HEK293T (cell line): ENCODE results near the gene AAK1.

ENCODE experiments used
- CTCF ChIA-PET: fragments of 350-600 bp; formaldehyde crosslinking; extraction: SDS; loops from one replicate; lab custom pipeline; 2021; ENCODE audit warnings: antibody characterized with exemption, inconsistent platforms; lab: Yijun Ruan, JAX
- POLR2A ChIA-PET: fragments of 350-600 bp; formaldehyde crosslinking; extraction: SDS; loops from one replicate; lab custom pipeline; 2020; ENCODE audit warnings: antibody characterized with exemption, inconsistent platforms; lab: Yijun Ruan, JAX
- DNase-seq: peaks from one replicate; pipeline ENCODE4 v3.0.0; 2012; ENCODE audit warnings: mixed read lengths; ENCODE audit errors: extremely low spot score
- ARNT ChIP-seq: fragments of 450-650 bp; IDR thresholded peaks from 2 replicates; pipeline ENCODE4 v1.6.1; 2017; ENCODE audit warnings: mild to moderate bottlenecking
- BHLHE40 ChIP-seq: fragments of 450-650 bp; IDR thresholded peaks from 2 replicates; pipeline ENCODE4 v1.6.1; 2016; ENCODE audit warnings: mild to moderate bottlenecking, moderate library complexity, borderline replicate concordance
- CTBP1 ChIP-seq: fragments of 450-650 bp; IDR thresholded peaks from 2 replicates; pipeline ENCODE4 v1.6.1; 2016; ENCODE audit warnings: borderline replicate concordance
- ELF4 ChIP-seq: fragments of 450-650 bp; IDR thresholded peaks from 2 replicates; pipeline ENCODE4 v1.6.1; 2017; ENCODE audit warnings: antibody characterized with exemption
- FOXA1 ChIP-seq: fragments of 450-650 bp; IDR thresholded peaks from 2 replicates; pipeline ENCODE4 v1.6.1; 2016; ENCODE audit warnings: mild to moderate bottlenecking
- FOXK2 ChIP-seq: fragments of 450-650 bp; IDR thresholded peaks from 2 replicates; pipeline ENCODE4 v1.6.1; 2016; ENCODE audit warnings: mild to moderate bottlenecking
- FOXM1 ChIP-seq: fragments of 450-650 bp; IDR thresholded peaks from 2 replicates; pipeline ENCODE4 v1.6.1; 2017; ENCODE audit warnings: mild to moderate bottlenecking, borderline replicate concordance
- HDGF ChIP-seq: fragments of 450-650 bp; IDR thresholded peaks from 2 replicates; pipeline ENCODE4 v1.6.1; 2017; ENCODE audit warnings: antibody characterized with exemption, borderline replicate concordance
- L3MBTL2 ChIP-seq: fragments of 450-650 bp; conservative IDR thresholded peaks from 2 replicates; pipeline ENCODE4 v1.6.1; 2016; ENCODE audit warnings: mild to moderate bottlenecking
- LEF1 ChIP-seq: fragments of 450-650 bp; IDR thresholded peaks from 2 replicates; pipeline ENCODE4 v1.6.1; 2017; ENCODE audit warnings: mild to moderate bottlenecking, borderline replicate concordance
- NFRKB ChIP-seq: fragments of 450-650 bp; IDR thresholded peaks from 2 replicates; pipeline ENCODE4 v1.6.1; 2016; ENCODE audit warnings: mild to moderate bottlenecking, moderate library complexity
- SP1 ChIP-seq: fragments of 450-650 bp; IDR thresholded peaks from 2 replicates; pipeline ENCODE4 v1.6.1; 2017
- SUZ12 ChIP-seq: fragments of 450-650 bp; IDR thresholded peaks from 2 replicates; pipeline ENCODE4 v1.6.1; 2016; ENCODE audit warnings: mild to moderate bottlenecking
- TARDBP ChIP-seq: fragments of 450-650 bp; IDR thresholded peaks from 2 replicates; pipeline ENCODE4 v1.6.1; 2016
- ZNF384 ChIP-seq: fragments of 450-650 bp; IDR thresholded peaks from 2 replicates; pipeline ENCODE4 v1.6.1; 2016
- TF ChIP-seq, protein P1 (sequence below): fragments of 450-650 bp; IDR thresholded peaks from 2 replicates; pipeline ENCODE4 v1.6.1; 2016

Gene AAK1

DNA sequence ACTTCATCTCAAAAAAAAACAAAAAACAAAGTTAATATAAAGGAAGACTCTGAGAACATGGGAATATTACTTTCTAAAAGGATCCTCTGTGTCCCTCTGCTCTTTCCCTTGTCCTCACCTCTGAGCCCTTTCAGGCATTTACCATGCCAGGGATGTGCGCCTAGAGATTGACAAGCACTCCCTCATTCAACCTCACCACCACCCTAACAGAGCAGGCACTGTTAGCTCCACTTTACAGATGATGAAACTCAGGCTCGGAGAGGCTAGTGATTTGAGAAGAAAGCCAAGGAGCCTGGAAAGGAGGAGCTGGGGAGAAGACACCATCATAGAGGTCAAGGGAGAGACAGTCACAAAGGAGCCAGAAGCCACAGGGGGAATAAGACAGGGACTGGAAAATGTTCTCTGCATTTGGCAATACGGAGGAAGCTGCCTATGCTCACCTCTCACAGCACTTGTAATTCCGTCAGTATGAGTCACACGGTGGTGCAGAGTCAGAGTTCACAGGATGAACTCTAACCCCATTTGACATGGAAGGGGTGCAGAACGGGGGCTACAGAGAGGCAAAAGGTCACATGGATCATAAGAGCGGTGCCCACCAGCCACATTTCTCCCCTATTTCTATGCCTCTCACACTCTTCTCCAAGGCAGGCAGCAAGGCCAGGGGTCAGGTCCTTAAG lies 104.5 kb downstream of the AAK1 start:
- ChIA-PET POLR2A (no interaction called here), CTCF (no interaction called here)
- DNase-seq: no peak
- TF ChIP-seq L3MBTL2 (no peak), ARNT (no peak), FOXK2 (no peak), ZNF384 (no peak), HDGF (no peak), ELF4 (no peak), SP1 (no peak), BHLHE40 (no peak), SUZ12 (no peak), LEF1 (no peak), FOXA1 (no peak), FOXM1 (no peak), NFRKB (no peak), TARDBP (no peak), CTBP1 (no peak)
- TF ChIP-seq, protein P1, sequence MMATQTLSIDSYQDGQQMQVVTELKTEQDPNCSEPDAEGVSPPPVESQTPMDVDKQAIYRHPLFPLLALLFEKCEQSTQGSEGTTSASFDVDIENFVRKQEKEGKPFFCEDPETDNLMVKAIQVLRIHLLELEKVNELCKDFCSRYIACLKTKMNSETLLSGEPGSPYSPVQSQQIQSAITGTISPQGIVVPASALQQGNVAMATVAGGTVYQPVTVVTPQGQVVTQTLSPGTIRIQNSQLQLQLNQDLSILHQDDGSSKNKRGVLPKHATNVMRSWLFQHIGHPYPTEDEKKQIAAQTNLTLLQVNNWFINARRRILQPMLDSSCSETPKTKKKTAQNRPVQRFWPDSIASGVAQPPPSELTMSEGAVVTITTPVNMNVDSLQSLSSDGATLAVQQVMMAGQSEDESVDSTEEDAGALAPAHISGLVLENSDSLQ: no peak

GRCh38 chr2:69538249-69538648 lies 105.3 kb downstream of the AAK1 start:
- TF ChIP-seq LEF1 (no peak), HDGF (no peak), ZNF384 (no peak), NFRKB (no peak), FOXM1 (no peak), FOXK2 (no peak), TARDBP (no peak), ELF4 (no peak), SUZ12 (no peak), BHLHE40 (no peak), CTBP1 (no peak), SP1 (no peak), ARNT (no peak)
- POLR2A ChIA-PET: no interaction called here
- CTCF ChIA-PET: no interaction called here
- no peak for DNase-seq

DNA sequence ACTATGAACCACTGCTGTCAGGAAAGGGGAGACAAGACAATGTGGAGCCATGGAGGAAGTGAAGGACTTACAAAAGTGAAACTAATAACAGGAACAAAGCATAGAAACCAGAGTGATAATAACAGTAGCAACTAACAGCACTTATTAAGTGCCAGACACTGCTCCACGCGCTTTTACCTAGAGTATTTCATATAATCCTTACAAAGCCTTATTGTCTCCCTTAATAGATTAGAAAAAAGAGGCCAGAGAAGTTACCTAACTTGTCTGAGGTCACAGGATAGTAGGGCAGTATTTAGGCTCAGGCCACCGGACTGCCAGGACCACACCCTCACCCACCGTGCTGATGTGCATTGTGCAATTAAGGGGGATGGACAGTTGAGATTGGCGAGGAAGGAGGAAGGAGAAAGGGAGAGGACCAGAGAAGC lies 107.7 kb downstream of the AAK1 start:
- TF ChIP-seq FOXA1: no peak
- TF ChIP-seq L3MBTL2: no peak
- TF ChIP-seq FOXK2: no peak
- TF ChIP-seq FOXM1: no peak
- TF ChIP-seq HDGF: no peak
- TF ChIP-seq CTBP1: no peak
- no peak for TF ChIP-seq ELF4
- TF ChIP-seq BHLHE40: no peak
- TF ChIP-seq NFRKB: no peak
- no peak for TF ChIP-seq SUZ12
- TF ChIP-seq TARDBP: no peak
- TF ChIP-seq, protein P1: no peak
- no peak for TF ChIP-seq SP1
- POLR2A ChIA-PET: no interaction called here
- CTCF ChIA-PET: interaction anchor here (0.6 kb wide), 1 partner anchor 9 kb away, joined by 3 read pairs; no protein-coding TSS in a partner anchor
- no peak for DNase-seq

DNA sequence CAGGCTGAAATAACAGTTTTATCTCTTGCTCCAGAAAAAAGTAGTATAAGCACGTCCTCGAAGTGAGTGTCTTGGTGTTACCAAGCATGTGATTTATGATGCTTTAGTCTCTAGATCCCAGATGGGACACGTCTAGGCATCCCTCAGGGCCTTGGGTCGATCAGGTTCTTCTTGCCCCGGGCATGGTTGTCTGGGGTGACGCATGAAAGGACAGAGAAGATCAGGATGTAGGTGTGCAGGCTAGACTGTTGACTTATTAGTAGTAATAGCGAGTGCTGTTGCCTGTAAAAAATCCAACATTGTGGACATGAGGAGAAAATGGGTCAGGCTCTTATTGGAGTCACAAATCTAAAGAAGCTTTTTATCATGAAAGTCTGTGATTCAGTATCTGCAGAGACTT lies 112.4 kb downstream of the AAK1 start:
- no peak for TF ChIP-seq FOXK2
- no peak for TF ChIP-seq SP1
- no peak for TF ChIP-seq ARNT
- TF ChIP-seq TARDBP: no peak
- no peak for TF ChIP-seq FOXA1
- no peak for TF ChIP-seq L3MBTL2
- TF ChIP-seq, protein P1: no peak
- no peak for TF ChIP-seq SUZ12
- TF ChIP-seq BHLHE40: no peak
- no peak for TF ChIP-seq FOXM1
- TF ChIP-seq NFRKB: no peak
- no peak for TF ChIP-seq ZNF384
- TF ChIP-seq LEF1: no peak
- no peak for TF ChIP-seq HDGF
- TF ChIP-seq CTBP1: no peak
- no peak for TF ChIP-seq ELF4
- ChIA-PET POLR2A (no interaction called here), CTCF (no interaction called here)
- no peak for DNase-seq

DNA sequence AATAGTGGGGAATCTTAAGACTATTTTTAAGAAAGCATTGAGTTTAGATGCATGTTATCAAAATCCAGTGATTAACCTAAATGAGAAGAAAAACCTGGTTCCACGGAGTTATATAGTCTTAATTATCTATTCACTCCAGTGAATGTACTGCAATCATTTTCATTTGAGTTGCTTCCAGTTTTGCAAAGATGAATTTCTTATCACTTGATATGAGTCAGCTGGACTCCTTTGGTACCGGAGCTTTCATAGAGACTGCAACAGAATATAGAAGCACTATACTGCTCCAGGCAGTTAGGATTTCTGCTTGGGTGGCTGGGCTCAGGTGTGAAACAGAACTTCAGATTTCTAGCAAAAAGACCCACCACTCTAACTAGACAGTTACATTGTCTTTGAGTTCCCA lies 114.1 kb downstream of the AAK1 start:
- TF ChIP-seq FOXK2 (no peak), SUZ12 (no peak), ELF4 (no peak), LEF1 (no peak), SP1 (no peak), TARDBP (no peak), ARNT (no peak)
- ChIA-PET CTCF (no interaction called here), POLR2A (no interaction called here)
- no peak for DNase-seq

DNA sequence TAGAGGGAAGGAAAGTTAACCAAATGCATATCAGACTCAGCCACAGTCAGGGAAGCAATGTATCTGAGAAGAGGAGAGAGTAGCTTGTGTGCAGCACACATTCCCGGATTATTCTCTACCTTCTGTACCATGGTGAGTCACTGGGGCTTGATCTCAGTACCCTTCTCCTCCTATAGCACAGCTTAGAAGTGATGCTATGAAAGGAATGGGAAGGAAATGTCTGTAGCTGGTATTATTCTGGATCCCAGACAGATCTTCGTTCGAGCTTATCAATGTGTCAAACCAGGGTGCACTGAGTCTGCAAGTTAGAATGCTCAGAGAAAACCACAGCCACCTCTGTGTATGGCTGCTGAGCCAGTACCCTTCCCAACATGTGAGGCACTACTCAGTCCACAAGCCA lies 118.3 kb downstream of the AAK1 start:
- ChIA-PET CTCF (interaction anchor here (1.3 kb wide), 1 partner anchor 40 kb away, joined by 5 read pairs; no protein-coding TSS in a partner anchor), POLR2A (interaction anchor here (0.7 kb wide), 1 partner anchor 88 kb away, joined by 3 read pairs; the partner anchor contains the start of gene NFU1)
- DNase-seq: no peak
- TF ChIP-seq, protein P1: no peak
- TF ChIP-seq SP1 (no peak), CTBP1 (no peak), L3MBTL2 (no peak)
